GM12892 (cell line): ENCODE measurements around the gene ERFE.

ENCODE experiments used
- DNase-seq: peaks from one replicate; pipeline ENCODE4 v3.0.0; 2011; ENCODE audit not compliant: insufficient read length
- FAIRE-seq: peaks from 2 replicates; lab custom pipeline; 2011; peaks lifted over from hg19 to GRCh38; lab: Jason Lieb, UNC
- POLR2A ChIP-seq: IDR thresholded peaks from 2 replicates; pipeline ENCODE4 v1.6.1; 2011; ENCODE audit warnings: low read depth, low read length, control low read depth
- POLR2AphosphoS5 ChIP-seq: IDR thresholded peaks from 2 replicates; pipeline ENCODE4 v1.6.1; 2011; ENCODE audit warnings: low read depth, low read length, control low read depth
- TAF1 ChIP-seq: IDR thresholded peaks from 2 replicates; pipeline ENCODE4 v1.6.1; 2011; ENCODE audit warnings: low read depth, mild to moderate bottlenecking, control low read depth, low read length, borderline replicate concordance

The ERFE gene

DNA sequence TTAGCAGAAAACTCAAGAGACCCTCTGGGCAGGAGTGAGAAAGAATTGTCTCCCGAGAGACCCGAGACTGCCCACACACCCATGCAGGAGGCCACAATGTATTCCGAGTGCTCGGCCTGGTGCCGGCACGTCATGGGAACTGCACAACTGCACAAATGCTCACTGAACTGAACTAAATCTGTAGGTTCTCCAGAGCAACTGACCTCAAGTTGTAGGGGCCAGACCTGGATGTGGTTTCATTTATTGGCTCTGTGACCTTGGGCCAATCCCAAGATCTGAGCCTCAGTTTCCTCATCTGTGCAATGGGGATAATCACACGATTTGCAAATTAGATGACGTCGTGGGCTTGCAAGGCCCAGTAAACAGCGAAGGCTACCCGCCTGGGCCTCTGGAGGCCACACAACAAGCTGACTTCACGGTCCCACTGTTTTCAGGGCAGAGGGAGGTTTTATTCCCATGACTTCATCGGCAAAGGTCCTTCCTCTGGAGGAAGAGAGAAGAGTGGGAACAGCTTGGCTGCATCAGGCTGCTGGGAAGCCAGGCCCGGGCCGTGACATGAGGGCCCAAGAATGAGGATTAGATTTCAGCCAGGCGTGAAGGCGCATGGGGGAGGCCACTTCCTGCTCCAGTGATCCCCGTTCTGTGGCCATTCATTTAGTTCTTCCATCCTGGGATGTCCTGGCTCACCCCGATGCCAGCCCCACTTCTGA is 3.6 kb upstream of the ERFE start:
- TF ChIP-seq POLR2AphosphoS5 (no peak), POLR2A (no peak), TAF1 (no peak)
- FAIRE-seq (no peak), DNase-seq (no peak)

DNA sequence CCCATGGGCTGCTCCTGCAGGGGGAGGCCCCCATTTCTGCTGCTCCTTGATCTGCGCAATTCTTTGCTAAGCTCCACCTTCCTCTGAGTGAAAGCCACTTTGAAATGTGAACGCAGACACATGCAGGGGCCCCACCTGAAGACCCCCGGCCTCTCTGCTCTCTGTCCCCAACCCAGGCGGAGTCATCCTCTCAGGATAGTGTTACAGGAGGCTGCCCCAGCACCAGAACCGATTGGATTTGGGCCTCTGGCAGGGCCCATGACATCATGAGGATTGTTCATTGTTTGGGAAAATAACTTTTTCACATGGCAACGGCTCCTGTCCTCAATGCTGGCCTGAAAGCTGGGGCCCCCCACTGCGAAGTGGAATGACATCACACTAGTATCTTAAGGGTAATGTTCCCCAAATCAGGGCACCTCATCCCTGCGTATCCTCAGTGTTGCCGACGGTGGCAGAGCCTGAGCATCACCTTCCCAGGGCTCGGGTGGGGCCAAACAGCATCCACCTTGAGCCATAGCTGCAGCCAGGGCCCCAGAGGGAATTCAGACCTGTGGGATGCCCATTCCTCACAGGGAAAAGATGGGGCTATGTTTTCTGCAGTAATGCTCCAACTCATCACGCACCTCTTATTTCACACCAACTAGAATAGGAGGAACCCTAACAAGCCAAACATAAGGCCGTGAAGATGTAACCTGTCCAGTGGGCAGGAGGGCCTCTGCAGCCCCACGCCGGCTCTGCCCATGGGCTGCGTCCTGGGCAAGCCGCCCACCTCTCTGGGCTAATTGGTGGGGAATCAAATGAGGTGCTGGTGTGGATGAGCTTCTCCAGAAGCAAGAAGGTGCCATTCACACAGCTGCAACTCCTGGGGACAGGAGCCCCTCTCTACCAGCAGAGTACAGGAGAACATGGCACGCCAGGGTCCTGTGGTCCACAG is 2.7 kb upstream of the ERFE start:
- FAIRE-seq, result no peak
- no peak for TF ChIP-seq POLR2AphosphoS5
- TF ChIP-seq TAF1, result no peak
- no peak for TF ChIP-seq POLR2A

GRCh38 chr2:238157506-238158017 is 1.2 kb upstream of the ERFE start:
- no peak for TF ChIP-seq POLR2AphosphoS5
- TF ChIP-seq TAF1, result no peak
- no peak for TF ChIP-seq POLR2A
- DNase-seq, result no peak
- no peak for FAIRE-seq

More for the DNA sequence above, 2.7 kb upstream of the ERFE start:
- DNase-seq, result no peak

GRCh38 chr2:238158018-238158508 is 707 bp upstream of the ERFE start:
- TF ChIP-seq TAF1 (no peak), POLR2AphosphoS5 (no peak), POLR2A (no peak)
- DNase-seq (no peak), FAIRE-seq (no peak)

DNA sequence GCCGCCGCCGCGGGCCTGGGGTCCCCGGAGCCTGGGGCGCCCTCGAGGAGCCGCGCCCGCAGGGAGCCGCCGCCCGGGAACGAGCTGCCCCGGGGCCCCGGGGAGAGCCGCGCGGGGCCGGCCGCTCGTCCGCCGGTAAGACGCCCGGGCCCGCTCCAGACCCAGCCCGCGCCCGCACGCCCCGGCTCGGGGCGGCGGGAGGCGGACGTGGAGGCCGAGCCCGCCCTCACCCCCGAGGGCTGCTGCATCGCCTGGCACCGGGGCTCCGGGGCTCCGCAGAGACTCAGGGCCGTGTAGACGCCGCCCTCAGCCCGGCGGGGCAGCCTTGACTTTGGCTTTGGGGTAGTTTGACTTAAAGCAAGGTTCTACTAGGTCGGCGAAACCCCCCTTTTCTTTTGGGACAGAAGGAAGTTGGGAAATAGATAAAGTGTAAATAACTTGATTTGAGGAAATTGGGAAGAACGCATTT is 335 bp downstream of the ERFE start:
- FAIRE-seq (no peak), DNase-seq (no peak)
- TF ChIP-seq POLR2A, result no peak
- no peak for TF ChIP-seq TAF1
- no peak for TF ChIP-seq POLR2AphosphoS5

DNA sequence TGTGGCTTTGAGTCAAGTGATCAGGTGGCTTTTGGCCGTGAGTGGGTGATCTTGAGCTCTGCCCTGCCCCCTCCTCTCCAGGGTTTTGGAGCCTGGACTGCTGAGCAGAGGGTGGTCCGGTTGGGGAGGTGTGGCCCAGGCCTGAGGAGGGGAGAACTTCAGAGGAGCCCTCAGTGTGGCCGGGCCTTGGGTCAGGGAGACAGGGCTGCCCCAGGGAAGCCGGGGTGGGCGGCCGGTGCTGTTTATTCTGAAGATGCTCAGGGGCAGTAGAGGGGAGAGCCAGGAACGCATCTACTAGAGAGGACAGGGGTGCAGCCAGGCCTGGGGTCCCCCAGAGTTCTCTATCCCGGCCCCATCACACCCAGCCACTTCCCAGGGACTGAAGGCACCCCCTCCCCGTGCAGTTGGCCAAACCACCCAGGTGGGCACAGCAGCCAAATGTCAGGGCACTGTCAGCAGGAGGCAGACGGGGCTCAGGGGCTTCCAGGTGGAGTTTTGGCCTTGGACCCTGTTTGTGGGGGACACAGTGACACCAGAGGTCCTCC is 963 bp downstream of the ERFE start:
- DNase-seq, result no peak
- no peak for FAIRE-seq
- TF ChIP-seq POLR2A (no peak), TAF1 (no peak)

- FAIRE-seq (no peak), DNase-seq (no peak)
- TF ChIP-seq POLR2A, result no peak
- TF ChIP-seq POLR2AphosphoS5, result no peak
- TF ChIP-seq TAF1, result no peak
Observed at GRCh38 chr2:238160206-238161129, 1.7 kb downstream of the ERFE start.

DNA sequence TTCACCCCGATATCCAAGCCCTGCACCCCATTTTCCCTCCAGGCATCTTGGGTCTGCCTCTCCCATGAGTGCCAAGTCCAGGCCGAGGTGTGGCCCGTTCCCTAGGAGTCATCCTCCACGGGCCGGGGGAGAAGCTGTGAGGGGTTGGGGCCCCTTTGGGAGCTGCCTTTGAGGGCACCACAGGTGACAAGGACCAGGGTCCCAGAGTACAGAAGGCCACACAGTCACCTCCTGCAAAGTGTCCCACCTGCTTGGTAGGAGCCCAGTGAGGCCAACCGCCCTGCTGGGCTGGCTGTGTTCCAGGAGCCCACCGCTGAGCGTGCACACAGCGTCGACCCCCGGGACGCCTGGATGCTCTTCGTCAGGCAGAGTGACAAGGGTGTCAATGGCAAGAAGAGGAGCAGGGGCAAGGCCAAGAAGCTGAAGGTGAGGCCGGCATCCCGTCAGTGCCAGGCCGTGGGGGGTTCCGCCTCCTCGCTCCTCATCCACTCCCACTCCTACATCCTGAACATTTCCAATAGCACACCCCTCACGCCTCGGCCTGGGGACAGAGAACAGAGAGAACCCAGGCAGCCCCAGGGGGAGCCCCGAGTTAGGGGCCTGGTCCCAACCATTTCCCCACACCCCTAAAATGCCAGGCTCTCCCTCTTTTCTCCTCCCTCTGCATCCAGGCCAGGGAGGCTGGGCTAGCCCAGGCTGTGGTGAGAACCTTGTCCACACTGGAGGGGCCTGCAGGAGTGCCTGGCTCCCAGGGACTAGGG is 2.7 kb downstream of the ERFE start:
- no peak for FAIRE-seq
- no peak for DNase-seq
- TF ChIP-seq POLR2AphosphoS5 (no peak), POLR2A (no peak), TAF1 (no peak)

DNA sequence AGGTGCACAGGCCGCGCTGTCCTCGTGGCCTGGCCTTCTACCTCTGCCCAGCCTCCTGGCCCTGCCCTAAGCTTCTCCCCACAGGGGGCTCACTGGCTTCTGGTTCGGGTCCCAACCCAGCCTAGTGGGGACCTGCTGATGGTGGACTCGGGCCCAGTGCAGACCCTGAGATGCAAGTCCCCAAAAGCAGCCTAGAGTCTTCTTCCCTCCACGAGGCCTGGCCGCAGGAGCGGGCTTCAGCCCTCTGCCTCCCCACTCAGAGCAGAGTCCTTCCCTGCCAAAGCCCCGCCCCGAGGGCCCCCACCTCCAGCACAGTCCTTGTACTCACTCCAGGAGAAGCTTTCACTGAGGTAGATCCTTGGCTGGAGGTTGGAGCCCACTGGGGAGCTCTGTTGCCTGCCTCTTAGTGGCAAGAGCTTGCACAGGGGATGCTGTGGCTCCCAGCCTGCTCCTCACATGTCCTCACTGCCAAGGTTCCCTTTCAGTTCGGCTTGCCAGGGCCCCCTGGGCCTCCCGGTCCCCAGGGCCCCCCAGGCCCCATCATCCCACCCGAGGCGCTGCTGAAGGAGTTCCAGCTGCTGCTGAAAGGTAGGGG is 3.6 kb downstream of the ERFE start:
- FAIRE-seq, result no peak
- TF ChIP-seq TAF1, result no peak
- TF ChIP-seq POLR2A, result no peak
- TF ChIP-seq POLR2AphosphoS5, result no peak
- no peak for DNase-seq
